Adrenal gland (tissue), 12 donors: ENCODE data around the gene PLEKHA5. TPM values are rescaled to one million over a fixed set of nuclear protein-coding genes. Genes with fewer than 3 reads are reported as not detected.

ENCODE experiments used
- DNase-seq, 7 donors: peaks; one replicate each; pipeline ENCODE4 v3.0.0-alpha.2; 2019 to 2020
- H3K27ac ChIP-seq, 5 donors: fragments of 200-600 bp; sonication (generic) in 4 of 5; 1 replicate in 3 of 5; 2 replicates in 2 of 5; pipeline versions ENCODE4 v1.5.1 to v1.8.0; 2016 to 2020; ENCODE audit warnings: mild to moderate bottlenecking in 1 of 5
- H3K27me3 ChIP-seq: fragments of 200-600 bp; 2 replicates; pipeline ENCODE4 v1.8.0; 2021
- H3K36me3 ChIP-seq, 2 donors: fragments of 200-600 bp; replicated peaks in 1 of 2; 1 replicate in 1 of 2; 2 replicates in 1 of 2; pipeline versions ENCODE4 v1.5.1 to v1.8.0; 2018 to 2022
- H3K4me1 ChIP-seq, 2 donors: fragments of 200-600 bp; replicated peaks in 1 of 2; 1 replicate in 1 of 2; 2 replicates in 1 of 2; pipeline versions ENCODE4 v1.5.1 to v1.8.0; 2018 to 2021
- H3K4me3 ChIP-seq, 4 donors: fragments of 200-600 bp; sonication (generic) in 3 of 4; one replicate each; pipeline ENCODE4 v1.5.1; 2016 to 2018
- H3K9me3 ChIP-seq, 3 donors: fragments of 200-600 bp; sonication (generic) in 1 of 3; replicated peaks in 1 of 3; 1 replicate in 2 of 3; 2 replicates in 1 of 3; pipeline versions ENCODE4 v1.5.1 to v1.8.0; 2016 to 2021
- POLR2A ChIP-seq, 2 donors: fragments of 450-650 bp; IDR thresholded peaks; one replicate each; pipeline ENCODE4 v1.6.1; 2017; ENCODE audit warnings: antibody characterized with exemption in 2 of 2, mild to moderate bottlenecking in 2 of 2, moderate library complexity in 1 of 2
- WGBS, 4 donors: extraction: QIAGEN DNeasy Blood & Tissue Kit in 2 of 4; methylation state at CpG; one replicate each; pipeline versions ENCODE4 v1.1.5 to v1.1.7; 2013 to 2017; 5-methylcytosine and 5-hydroxymethylcytosine counted together
- intact Hi-C, 2 donors: fragments of 100-400 bp; cut with DNase I; formaldehyde crosslinking; loops; one replicate each; pipeline versions ENCODE4 v1.14.1 to v1.15.0; 2022 to 2023
- polyA plus RNA-seq, 3 donors: library from polyadenylated mRNA; stranded (reverse); fragments of 200-250 nt in 2 of 3; fragments of 350-450 nt in 1 of 3; fragmentation: Illumina TruSeq in 1 of 3; extraction: RNeasy Lipid Tissue Mini Kit (QIAGEN cat#74804) in 1 of 3; gene quantifications; one replicate each; pipeline ENCODE4 v1.2.3, GENCODE V29; 2013 to 2014
- total RNA-seq, 9 donors: library from RNA; depleted of rRNA in 4 of 9; stranded (reverse); fragments of >200 nt in 4 of 9; fragments of 120-200 nt in 1 of 9; fragmentation: NEBNext Ultra II Directional in 1 of 9; extraction: Animal tissue kit (Norgen Biotek cat#: 25700) in 1 of 9; gene quantifications; one replicate each; pipeline versions ENCODE4 v1.1.0 to v1.2.4, GENCODE V29; 2013 to 2023
- TF ChIP-seq, protein P1 (sequence below), 6 experiments: fragments of 450-650 bp in 4 of 6; fragments of 200-600 bp in 2 of 6; sonication (generic) in 1 of 6; IDR thresholded peaks; 1 replicate in 5 of 6; 2 replicates in 1 of 6; pipeline versions ENCODE4 v1.5.1 to v1.8.0; 2016 to 2021; ENCODE audit warnings: antibody characterized with exemption in 6 of 6, mild to moderate bottlenecking in 2 of 6, moderate library complexity in 1 of 6
- donor health status: healthy with polysubstance abuse.
- donor health status: Bipolar disorder and iron deficiency.
- donor health status: DM: yes; HTN: yes; CAD: no.
- donor health status: DM: no; HTN: no; CAD: no.
- donor health status: DM: no; HTN: no; CAD: no.
- donor health status: DM: yes; HTN: yes; CAD: no.

Gene PLEKHA5
- total and polyA plus RNA-seq, 12 donors, result 26.1 to 165 (median 95.7) TPM

DNA sequence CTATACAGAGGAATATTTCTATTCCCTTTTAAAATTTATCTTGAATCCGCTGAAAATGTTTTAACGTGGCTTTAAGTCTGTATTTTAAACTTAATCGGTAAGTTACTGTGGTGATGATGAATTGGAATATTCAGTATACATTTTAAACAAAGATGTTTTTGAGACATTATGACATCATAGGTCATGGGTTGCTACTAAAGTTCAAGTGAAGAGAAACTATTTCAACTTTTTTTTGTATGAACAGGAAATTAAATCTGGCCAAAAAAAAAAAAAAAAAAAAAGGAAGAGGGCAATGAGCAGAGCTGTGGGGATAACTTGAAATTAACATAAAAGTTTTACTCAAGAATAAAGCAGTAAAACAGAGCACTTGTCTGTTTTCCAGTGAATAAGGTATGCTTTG, 109.0 kb downstream of the PLEKHA5 start:
- 79 to 90% (median 87%) methylated on average over 3 of the region's 3 CpGs for WGBS, 4 donors

DNA sequence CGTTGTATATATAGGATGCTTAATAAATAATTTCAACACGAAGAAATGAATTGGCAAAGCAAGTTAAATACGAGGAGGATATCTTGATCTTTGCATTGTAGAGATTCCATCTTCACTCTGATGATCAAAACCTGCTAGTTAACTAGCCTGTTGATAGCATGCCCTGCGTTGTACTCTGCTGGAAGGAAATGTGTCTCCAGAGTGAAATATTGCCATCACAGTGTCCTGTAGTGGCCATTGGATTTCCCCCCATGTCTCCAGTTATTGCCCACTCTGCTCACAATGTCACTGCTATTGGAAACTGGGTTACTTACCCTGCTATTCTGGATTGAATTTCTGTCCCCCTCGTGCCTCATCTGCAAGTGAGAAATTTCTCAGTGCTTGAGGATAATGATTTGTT, 109.6 kb downstream of the PLEKHA5 start:
- WGBS, 4 donors, result 69 to 77% (median 72%) methylated on average over 5 of the region's 5 CpGs
- H3K27ac ChIP-seq, result peak overlapping the region in 3 of 5 donors; percentile 10 to 42 (median 25)

More for the DNA sequence above, 109.0 kb downstream of the PLEKHA5 start:
- Histone ChIP-seq H3K4me1 (peaks cover 52 to 87% of the 10 kb centered on the region in 2 donors), H3K27me3 (no peaks in the 10 kb centered on the region), H3K36me3 (no peaks in the 10 kb centered on the region), H3K9me3 (no peaks in the 10 kb centered on the region), H3K4me3 (no peak overlapping the region), H3K27ac (no peak overlapping the region)
- intact Hi-C loops, result no loop called here
- no peak for DNase-seq
- TF ChIP-seq, protein P1, sequence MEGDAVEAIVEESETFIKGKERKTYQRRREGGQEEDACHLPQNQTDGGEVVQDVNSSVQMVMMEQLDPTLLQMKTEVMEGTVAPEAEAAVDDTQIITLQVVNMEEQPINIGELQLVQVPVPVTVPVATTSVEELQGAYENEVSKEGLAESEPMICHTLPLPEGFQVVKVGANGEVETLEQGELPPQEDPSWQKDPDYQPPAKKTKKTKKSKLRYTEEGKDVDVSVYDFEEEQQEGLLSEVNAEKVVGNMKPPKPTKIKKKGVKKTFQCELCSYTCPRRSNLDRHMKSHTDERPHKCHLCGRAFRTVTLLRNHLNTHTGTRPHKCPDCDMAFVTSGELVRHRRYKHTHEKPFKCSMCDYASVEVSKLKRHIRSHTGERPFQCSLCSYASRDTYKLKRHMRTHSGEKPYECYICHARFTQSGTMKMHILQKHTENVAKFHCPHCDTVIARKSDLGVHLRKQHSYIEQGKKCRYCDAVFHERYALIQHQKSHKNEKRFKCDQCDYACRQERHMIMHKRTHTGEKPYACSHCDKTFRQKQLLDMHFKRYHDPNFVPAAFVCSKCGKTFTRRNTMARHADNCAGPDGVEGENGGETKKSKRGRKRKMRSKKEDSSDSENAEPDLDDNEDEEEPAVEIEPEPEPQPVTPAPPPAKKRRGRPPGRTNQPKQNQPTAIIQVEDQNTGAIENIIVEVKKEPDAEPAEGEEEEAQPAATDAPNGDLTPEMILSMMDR (IDR thresholded peaks at IDR 0.05), result no peak
- no peak for TF ChIP-seq POLR2A (IDR thresholded peaks at IDR 0.05)

DNA sequence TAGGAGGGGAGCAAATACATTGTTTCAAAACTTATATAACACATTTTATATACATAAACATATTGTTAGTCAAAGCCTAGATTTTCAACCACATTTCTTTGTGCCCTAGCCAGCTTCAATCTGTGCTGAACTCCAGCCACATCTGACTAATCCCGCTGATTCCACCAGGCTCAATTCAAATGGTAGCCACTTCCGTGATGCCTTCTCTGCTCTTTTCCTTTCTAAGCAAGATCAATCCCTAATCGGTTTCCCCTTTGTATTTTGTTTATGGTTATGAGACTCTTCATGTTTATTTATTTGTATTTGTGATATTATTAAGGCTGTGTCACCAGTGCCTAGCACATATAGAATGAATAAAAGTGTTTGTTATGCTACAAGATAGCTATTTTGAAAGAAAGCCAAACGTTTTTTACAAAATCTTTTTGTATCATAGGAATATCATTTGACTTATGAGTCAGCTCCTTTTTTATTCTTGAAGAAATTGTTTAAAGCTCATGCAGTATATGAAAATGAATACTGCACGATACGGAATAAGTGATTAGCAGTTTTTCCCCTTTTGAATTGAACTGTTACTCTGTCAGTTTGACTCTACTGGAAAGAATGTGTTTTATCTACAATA, 110.2 kb downstream of the PLEKHA5 start:
- Histone ChIP-seq H3K4me1 (peaks cover 50 to 87% of the 10 kb centered on the region in 2 donors), H3K9me3 (no peaks in the 10 kb centered on the region), H3K36me3 (no peaks in the 10 kb centered on the region), H3K27ac (peak overlapping the region in 4 of 5 donors; percentile 10 to 48 (median 34)), H3K27me3 (no peaks in the 10 kb centered on the region), H3K4me3 (no peak overlapping the region)
- intact Hi-C loops, result no loop called here
- DNase-seq, result peak in 2 of 7 donors; percentile 26 to 33
- 38 to 53% (median 47%) methylated on average over 6 of the region's 6 CpGs for WGBS, 4 donors
- TF ChIP-seq POLR2A (IDR thresholded peaks at IDR 0.05), result no peak
- TF ChIP-seq, protein P1 (IDR thresholded peaks at IDR 0.05), result no peak

More for the DNA sequence above, 109.6 kb downstream of the PLEKHA5 start:
- intact Hi-C loops, result no loop called here
- Histone ChIP-seq H3K9me3 (no peaks in the 10 kb centered on the region), H3K27me3 (no peaks in the 10 kb centered on the region), H3K4me3 (no peak overlapping the region), H3K36me3 (no peaks in the 10 kb centered on the region), H3K4me1 (peaks cover 51 to 87% of the 10 kb centered on the region in 2 donors)
- TF ChIP-seq, protein P1 (IDR thresholded peaks at IDR 0.05), result no peak
- no peak for TF ChIP-seq POLR2A (IDR thresholded peaks at IDR 0.05)
- DNase-seq, result no peak

DNA sequence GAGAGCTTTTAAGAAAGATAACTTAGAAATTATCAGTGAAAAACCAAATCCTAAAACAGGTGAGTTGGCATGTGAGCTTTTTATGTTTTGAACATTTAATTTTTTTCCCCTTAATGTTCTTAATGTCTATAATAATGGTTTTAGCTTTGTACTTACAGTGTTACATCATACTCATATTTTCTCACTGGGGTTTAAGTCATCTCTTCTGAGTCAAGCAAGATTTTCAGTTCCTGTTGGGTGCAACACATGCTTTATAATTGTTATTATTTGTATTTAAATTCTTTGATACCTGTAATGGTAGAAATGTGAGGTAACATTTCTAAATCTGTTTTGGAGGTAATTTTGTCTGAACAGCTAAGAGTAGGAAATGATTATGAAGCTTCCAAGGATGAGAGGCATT, 113.0 kb downstream of the PLEKHA5 start:
- Histone ChIP-seq H3K27ac (no peak overlapping the region), H3K4me3 (no peak overlapping the region), H3K36me3 (no peaks in the 10 kb centered on the region), H3K4me1 (peaks cover 32 to 65% of the 10 kb centered on the region in 2 donors), H3K9me3 (no peaks in the 10 kb centered on the region), H3K27me3 (no peaks in the 10 kb centered on the region)
- intact Hi-C loops, result no loop called here
- DNase-seq, result no peak
- TF ChIP-seq POLR2A (IDR thresholded peaks at IDR 0.05), result no peak
- TF ChIP-seq, protein P1 (IDR thresholded peaks at IDR 0.05), result no peak
